HG03342 (cell line): ENCODE results near the gene ACSL5.
A peak's percentile ranks its signal among the peaks of the same experiment; 100 is the strongest.
"Not testable (repeated sequence)": the region's sequence is repeated elsewhere in the genome, so short reads cannot be mapped to it uniquely, and the experiment has no call there.

Source experiments
- ATAC-seq: cut with Tn5 transposase; IDR thresholded peaks from one replicate; pipeline ENCODE4 v1.9.1; 2021; ENCODE audit warnings: mild to moderate bottlenecking, moderate library complexity; ENCODE audit not compliant: unreplicated experiment

Gene ACSL5

DNA sequence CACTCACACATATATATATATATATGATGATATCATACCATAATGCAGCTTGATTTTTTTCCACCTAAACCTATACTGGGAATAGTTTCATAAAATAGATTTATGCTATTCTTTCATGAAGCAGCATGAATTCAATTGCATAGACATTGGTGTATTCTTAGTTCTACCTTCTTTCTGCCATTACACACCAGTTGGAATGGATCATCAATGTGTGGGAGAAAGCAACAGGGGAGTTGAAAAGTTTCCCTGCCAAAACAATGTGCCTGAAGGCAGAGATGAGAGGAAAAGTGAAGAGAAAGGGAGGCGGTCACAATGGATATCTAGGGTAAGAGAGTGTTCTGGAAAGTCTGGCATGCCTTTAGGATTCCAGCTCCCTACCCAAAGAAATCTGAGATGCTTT, 25.2 kb upstream of the ACSL5 start:
- ATAC-seq: no peak

DNA sequence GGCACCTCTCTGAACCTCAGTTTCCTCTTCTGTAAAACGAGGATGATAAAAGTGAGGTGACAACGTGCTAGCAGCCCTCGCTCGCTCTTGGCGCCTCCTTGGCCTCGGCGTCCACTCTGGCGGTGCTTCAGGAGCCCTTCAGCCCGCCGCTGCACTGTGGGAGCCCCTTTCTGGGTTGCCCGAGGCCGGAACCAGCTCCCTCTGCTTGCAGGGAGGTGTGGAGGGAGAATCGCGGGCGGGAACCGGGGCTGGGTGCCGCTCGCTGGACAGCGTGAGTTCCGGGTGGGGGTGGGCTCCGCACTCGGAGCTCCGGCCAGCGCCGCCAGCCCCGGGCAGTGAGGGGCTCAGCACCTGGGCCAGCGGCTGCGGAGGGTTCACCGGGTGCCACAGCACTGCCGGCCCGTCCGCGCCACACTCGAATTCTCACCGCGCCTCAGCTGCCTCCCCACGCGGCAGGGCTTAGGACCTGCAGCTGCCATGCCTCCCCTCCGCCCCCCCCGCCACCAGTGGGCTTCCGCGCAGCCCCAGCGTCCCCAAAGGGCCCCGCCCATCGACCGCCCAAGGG, 24.3 kb upstream of the ACSL5 start:
- ATAC-seq: no peak

DNA sequence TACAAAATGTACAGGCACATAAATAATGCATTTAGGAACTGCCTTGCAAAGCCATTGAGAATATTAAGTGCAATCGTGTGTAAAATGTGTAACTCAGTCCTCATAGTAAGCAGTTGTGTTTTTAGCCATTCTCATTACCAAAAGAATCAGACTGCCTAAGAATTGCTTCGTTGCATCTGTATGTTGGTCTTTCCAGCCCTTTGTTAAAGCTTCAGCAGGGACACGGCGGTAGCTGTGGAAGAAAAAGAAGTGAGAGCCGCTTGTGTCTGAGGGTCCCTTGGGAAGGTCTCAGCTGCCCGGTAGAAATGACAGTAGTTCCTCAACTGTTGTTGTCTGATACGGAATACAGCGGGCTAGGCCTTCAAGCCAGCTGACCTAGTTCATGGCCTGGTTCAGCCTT, 22.8 kb upstream of the ACSL5 start:
- no peak for ATAC-seq

DNA sequence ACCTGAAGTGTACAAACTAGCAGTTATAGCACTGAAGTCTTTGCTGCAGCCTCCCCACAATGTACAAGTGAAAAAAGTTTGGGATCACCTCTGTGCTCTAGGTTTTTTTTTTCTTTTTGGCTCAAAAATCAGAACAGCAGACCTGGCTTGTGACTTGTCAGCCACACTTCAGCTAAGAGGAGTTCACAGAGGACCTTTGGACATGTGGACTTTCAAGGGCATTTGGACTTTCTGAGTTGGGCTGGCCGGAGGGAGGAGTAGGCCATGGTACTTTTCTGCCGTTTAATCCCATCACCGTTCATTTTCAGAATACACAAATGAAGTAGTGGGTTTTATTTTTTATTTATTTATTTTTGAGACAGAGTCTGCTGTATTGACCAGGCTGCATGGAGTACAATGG, 21.9 kb upstream of the ACSL5 start:
- no peak for ATAC-seq

DNA sequence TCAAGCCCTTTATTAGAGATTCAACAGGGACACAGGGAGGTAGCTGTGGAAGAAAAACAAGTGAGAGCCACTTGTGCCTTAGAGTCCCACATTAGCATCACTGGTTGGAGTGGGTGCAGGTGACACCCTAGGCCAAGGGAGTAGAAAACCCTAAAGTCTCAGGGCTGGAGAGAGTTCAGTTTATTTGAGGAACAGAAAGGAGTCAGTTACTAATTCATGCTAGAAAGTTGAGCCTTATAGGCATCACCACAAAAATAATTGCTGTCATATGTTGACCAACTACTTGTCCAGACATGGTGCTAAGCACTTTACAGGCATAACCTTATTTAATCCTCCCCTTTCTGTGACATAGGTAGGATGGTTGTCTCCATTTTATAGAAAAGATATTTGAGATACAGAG, 20.9 kb upstream of the ACSL5 start:
- no peak for ATAC-seq

DNA sequence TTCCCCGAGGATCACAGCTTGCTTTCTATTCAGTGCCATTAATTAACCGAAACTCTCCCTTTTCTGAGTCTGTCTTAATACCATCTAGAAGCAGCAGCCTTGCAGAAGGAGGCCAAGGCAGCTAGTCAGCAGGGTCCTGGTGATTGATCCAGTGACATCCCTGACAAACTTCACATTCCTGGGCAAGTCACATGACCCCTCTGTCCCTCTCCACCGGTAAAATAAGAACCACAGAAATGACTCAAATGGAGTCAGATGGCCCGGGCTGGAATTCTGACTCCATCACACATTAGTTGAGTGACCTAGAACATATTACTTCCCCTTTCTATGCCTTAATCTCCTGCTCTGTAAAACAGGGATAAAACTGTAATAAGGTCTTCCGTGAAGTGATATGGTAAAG, 17.2 kb upstream of the ACSL5 start:
- no peak for ATAC-seq

DNA sequence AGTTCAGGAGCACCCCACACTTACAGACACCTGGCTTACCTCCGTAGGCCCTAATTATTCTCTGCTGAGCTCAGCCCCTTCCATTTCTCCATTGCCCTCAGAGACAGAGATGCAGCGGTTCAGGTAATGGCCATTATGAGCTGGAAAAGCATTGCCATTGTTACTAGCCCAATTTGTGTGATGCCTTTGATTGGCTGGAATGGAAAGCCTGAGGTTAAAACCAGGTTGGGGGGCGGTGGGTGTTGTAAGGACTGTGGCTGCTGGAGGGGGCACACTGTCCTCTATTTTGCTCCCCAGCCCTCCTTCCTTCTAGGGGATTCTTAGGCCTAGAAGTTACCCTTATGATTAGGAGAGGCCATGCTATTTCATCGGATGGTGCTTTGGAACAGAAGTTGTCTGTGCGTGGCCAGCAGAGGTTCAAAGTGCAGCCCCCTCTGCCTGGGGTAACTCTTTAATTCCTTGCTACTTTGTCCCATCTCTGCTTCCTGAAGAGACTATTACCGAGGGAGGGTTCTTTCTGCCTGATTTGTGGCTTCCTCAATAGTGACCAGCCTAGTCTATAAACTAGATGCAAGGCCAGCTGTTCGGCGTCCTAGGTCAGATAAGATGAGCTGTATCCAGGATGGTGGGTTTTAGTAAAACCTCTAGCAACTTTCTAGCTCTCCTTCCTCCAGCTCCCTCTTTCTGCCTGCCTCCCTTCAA, 14.2 kb upstream of the ACSL5 start:
- ATAC-seq: no peak

DNA sequence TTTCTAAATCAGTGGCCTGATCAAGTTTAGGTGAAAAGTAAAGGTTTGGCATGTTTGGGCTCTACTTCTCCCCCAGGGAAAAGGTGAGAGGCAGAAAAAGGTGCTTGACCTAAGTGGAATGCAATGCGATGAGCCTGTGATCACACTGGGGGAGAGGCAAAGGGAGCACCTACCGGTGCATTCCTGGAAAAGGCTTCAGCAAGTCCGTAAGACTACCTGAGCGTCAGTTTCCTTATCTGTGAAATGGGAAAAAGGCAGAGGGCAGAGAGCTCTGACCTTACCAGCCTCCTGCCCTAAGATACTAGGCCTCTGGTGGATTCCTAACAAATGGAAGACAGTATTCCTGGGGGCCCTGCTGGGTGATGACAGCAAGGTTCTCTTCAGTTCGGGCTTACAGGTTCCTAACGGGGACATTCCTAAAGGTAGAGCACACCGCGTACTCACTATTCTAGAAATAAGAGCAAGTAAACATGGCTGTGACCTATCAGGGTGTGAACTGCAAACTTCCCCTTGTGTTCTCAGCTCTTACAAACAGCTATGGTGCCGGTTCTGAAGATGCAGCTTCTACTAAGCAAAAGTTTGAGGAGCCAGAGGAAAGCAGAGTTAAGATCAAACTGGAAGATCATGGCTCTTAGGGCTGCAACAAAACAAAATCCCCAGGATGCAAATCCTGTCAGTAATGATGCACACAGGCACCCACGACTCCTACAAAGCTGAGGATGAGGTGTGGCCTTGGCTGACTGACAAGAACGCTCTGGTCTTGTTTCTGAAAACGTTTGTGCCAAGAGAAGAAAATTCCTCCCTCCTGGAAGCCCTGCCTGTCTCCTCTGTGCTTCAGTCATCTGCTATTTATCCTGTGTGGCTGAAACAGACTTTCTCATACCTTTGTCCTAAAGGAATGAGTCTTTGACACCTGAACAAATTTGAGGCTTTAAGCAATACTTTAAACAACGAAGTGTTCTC, 13.3 kb upstream of the ACSL5 start:
- no peak for ATAC-seq

DNA sequence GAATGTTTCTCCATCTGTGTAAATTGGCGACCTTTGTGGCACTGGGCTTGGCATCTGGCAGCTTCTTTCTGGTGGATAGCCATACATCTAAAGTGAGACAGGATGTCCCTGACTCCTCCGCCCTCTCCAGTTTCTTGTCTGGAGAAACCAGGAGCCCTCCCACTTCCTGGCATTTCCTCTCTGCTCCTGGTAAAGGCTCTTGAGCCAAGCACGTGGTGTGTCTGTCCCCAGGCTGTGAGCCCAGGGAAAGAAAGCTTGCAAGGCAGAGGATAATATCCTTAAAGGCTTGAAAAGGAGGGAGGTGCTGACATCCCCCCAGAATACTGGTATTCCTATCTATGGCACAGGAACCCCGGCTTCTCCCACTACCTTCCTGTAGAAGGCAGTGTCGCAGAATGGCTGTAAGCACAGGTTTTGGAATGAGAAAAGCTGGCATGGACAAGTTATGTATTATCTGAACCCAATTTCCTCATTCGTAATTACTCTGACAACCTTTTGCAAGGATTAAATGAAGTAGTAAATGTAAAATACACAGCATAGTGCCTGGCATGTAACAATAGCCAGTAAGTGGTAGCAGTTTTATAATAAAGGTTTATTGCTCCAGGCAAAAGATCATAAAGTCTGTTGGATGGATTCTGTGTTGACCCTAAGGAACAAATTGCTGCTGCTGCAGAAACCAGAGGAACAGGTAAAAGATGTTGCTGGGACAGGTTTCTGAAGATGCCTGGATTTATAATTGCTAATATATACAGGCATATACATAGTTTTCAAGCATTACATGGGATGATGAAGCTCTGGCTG, 11.8 kb upstream of the ACSL5 start:
- ATAC-seq: no peak

DNA sequence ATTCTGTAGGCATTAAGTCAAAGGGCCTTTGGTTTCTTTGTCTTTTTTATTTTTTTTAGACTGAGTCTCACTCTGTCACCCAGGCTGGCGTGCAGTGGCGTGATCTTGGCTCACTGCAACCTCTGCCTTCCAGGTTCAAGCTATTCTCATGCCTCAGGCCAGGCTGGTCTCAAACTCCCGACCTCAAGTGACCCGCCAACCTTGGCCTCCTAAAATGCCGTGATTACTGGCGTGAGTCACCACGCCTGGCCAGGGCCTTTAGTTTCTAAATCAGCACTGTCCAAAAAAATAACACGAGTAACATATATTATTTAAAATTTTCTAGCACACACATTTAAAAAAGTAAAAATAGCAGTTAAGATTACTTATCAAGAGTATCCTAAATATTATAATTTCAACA, 11.1 kb upstream of the ACSL5 start:
- ATAC-seq: no peak

DNA sequence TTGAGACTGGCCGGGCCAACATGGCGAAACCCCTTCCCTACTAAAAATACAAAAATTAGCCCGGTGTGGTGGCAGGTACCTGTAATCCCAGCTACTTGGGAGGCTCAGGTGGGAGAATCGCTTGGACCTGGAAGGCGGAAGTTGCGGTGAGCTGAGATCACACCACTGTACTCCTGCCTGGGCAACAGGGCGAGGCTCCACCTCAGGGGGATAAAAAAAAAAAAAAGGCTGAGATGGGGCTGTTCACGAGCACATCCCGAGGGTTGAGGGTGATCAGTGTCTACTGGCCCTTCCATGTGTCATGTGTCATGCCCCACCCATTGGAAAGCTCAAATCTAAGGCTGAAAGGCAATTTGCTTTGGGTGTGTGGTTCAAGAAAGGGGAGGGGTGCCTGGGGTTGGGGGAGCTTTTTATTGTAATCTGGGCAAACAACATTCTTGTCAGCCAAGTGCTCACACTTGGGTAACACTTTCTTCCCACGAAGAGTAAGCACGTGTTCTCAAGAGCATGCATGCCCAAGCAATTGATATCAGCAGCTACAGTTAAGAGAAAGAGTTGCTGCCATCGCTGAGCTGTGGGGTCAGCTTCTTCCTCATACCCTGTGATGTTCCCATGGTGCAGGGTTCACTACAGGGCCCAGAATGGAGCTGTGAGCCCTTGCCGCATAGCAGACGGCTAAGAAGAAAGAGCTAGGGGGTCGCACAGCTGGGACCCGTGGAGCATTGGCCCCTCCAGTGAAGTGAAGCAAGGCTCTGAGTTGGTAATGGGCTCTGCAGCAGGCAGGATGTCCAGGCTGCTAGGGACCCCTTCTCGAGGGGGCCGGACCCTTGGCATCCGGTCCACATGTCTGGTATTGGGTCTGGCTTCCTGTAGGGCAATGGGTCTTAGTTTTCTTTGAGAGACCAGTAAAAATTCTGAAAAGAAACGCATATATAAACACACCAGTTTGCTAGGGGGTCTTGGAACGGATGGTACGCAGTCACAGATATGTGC, 9.9 kb upstream of the ACSL5 start:
- ATAC-seq: no peak

DNA sequence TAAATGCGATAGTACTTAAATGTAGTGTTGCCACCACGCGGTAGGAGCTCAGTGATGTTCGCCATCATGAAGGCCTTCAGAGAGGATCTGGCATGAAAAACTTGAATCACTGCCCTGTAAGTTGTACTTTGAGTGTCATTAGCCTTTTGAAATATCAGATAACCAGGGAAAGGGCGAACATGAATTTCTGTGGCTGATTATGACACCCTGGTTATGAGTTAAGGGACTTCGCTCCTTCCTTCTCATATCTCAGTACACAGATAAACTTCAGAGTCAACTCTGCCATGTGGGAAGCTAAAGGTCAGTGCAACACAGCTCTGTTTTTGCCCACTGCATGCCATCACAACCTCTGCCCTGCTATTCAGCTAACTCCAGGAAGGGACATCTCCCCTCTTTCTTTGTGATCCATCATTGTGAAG, 8.9 kb upstream of the ACSL5 start:
- ATAC-seq: no peak

DNA sequence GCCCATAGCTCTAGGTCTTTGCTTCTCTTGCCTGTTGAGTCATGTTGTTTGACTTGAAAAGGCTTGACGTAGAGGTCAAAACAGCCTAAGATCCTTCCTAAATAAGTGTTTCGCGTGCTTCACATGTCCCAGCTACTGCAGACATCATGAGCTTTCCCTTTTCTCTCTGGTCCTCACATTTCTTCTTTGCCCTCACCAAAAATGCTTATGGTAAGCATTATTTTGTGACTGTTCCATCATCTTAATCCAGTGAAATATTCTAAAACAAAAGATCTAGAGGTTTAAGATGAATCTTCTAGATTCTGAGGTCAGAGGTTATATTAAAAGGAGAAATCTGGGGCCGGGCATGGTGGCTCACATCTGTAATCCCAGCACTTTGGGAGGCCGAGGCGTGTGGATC, 8.5 kb upstream of the ACSL5 start:
- ATAC-seq: no peak

DNA sequence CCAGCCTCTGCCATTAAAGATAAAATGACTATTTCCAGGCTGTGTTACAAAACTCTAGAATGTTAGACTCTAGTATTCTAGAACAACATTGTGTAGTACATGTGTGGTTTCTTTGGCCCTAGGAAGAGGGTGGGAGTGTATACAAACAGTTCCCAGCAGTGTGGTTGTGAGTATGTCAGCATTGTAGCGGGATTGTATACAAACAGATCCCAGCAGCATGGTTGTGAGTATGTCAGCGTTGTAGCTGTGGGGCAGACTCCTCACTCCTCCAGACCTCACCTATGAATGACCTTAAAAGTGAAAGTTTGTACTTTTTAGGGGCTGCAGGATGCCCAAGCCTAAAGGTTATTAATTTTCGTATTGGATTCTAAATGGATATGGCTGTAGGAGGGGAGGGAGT, 6.9 kb upstream of the ACSL5 start:
- no peak for ATAC-seq

DNA sequence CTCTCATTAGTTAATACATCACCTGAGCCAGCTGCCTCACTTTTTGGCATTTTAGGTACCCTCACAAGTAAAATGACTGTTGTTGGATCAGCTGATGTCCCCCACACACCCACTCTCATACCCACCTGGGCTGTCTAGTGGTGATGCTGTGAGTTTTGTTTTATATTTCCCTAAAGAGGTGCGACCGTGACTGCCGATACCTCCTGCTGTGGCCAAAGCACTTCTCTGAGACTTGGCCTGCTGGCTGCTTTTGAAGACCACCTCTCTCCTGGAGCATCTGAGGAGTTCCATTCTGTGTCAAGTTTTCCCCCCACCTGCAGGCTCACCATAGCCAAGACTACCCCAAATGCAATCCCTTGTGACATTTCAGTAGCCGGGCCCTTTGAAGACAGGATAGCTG, 6.4 kb upstream of the ACSL5 start:
- no peak for ATAC-seq

DNA sequence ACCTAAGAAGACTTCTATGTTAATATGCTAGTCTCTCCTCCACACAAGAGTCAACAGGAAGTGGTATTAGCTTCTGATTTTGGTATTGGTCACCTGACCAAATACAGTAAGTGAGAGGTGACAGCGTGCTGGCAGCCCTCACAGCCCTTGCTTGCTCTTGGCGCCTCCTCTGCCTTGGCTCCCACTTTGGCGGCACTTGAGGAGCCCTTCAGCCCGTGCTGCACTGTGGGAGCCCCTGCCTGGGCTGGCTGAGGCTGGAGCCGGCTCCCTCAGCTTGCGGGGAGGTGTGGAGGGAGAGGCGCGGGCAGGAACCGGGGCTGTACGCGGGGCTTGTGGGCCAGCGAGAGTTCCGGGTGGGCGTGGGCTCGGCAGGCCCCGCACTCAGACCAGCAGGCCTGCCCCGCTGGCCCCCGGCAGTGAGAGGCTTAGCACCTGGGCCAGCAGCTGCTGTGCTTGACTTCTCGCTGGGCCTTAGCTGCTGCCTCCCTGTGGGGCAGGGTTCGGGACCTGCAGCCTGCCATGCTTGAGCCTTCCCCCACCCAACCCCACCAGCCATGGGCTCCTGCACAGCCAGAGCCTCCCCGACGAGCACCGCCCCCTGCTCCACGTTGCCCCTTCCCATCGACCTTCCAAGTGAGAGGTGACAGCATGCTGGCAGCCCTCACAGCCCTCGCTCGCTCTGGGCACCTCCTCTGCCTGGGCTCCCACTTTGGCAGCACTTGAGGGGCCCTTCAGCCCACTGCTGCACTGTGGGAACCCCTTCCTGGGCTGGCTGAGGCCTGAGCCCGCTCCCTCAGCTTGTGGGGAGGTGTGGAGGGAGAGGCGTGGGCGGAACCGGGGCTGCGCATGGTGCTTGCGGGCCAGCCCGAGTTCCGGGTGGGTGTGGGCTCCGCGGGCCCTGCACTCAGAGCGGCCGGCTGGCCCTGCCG, 4.2 kb upstream of the ACSL5 start:
- ATAC-seq: peak; percentile 92

DNA sequence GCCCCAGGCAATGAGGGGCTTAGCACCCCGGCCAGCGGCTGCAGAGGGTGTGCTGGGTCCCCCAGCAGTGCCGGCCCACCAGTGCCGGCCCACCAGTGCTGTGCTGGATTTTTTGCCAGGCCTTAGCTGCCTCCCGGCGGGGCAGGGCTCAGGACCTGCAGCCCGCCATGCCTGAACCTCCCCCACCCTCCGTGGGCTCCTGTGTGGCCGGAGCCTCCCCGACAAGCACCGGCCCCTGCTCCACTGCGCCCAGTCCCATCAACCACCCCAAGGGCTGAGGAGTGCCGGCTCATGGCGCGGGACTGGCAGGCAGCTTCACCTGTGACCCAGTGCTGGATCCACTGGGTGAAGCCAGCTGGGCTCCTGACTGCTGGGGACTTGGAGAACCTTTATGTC, 3.5 kb upstream of the ACSL5 start:
- ATAC-seq: no peak

DNA sequence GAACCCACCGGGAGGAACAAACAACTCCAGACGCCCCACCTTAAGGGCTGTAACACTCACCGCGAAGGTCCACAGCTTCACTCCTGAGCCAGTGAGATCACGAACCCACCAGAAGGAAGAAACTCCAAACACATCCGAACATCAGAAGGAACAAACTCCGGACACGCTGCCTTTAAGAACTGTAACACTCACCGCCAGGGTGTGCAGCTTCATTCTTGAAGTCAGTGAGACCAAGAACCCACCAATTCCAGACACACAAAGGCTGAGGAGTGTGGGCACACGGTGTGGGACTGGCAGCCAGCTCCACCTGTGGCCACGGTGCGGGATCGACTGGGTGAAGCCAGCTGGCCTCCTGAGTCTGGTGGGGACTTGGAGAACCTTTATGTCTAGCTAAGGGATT, 2.6 kb upstream of the ACSL5 start:
- ATAC-seq: not testable (repeated sequence)
